Dermis blood vessel endothelial cell (primary cell): ENCODE data around the gene OAS3. TPM values are rescaled to one million over a fixed set of nuclear protein-coding genes. Genes with fewer than 3 reads are reported as not detected.
"Not testable (repeated sequence)": the region's sequence is repeated elsewhere in the genome, so short reads cannot be mapped to it uniquely, and the experiment has no call there.

Experiments used
- DNase-seq: peaks from one replicate; pipeline ENCODE4 v3.0.0; 2010
- total RNA-seq: library from RNA; depleted of rRNA; stranded (reverse); fragments of >200 nt; gene quantifications from 2 replicates; pipeline ENCODE4 v1.2.3, GENCODE V29; 2014

The OAS3 gene
- 9.4 and 27.3 TPM in 2 replicates for total RNA-seq

GRCh38 chr12:112937741-112938719 is at the start of gene OAS3:
OAS3 (plus strand) TSS chr12:112938474; CDS start chr12:112938531, 57 bp downstream.
- DNase-seq = peak; percentile 64

- DNase-seq = peak; percentile 37
Observed at GRCh38 chr12:112891093-112892024, 46.9 kb upstream of the OAS3 start.

- no peak for DNase-seq
Observed at GRCh38 chr12:112892856-112893255, 45.4 kb upstream of the OAS3 start.

- no peak for DNase-seq
Observed at GRCh38 chr12:112894128-112894527, 44.1 kb upstream of the OAS3 start.

GRCh38 chr12:112898380-112898779 is 39.9 kb upstream of the OAS3 start:
- no peak for DNase-seq

- DNase-seq = peak; percentile 74
Observed at GRCh38 chr12:112900298-112901145, 37.8 kb upstream of the OAS3 start.

- DNase-seq = peak; percentile 52
Observed at GRCh38 chr12:112901271-112901670, 37.0 kb upstream of the OAS3 start.

- DNase-seq = peak; percentile 35
Observed at GRCh38 chr12:112904571-112904970, 33.7 kb upstream of the OAS3 start.

- peak; percentile 11 for DNase-seq
Observed at GRCh38 chr12:112905451-112906089, 32.7 kb upstream of the OAS3 start.

- peak; percentile 61 for DNase-seq
Observed at GRCh38 chr12:112906712-112907414, 31.4 kb upstream of the OAS3 start, which contains the start of gene OAS1. OAS1 (plus strand) TSS chr12:112906962; CDS start chr12:112907040, 78 bp downstream.

- no peak for DNase-seq
Observed at GRCh38 chr12:112907415-112908157, 30.7 kb upstream of the OAS3 start.

- no peak for DNase-seq
Observed at GRCh38 chr12:112908548-112908947, 29.7 kb upstream of the OAS3 start.

GRCh38 chr12:112909693-112910092 is 28.6 kb upstream of the OAS3 start:
- no peak for DNase-seq

GRCh38 chr12:112913038-112913688 is 25.1 kb upstream of the OAS3 start:
- DNase-seq = no peak

- not testable (repeated sequence) for DNase-seq
Observed at GRCh38 chr12:112913888-112914287, 24.4 kb upstream of the OAS3 start.

GRCh38 chr12:112916270-112916669 is 22.0 kb upstream of the OAS3 start:
- peak; percentile 42 for DNase-seq

GRCh38 chr12:112919121-112919520 is 19.2 kb upstream of the OAS3 start:
- DNase-seq = no peak

- no peak for DNase-seq
Observed at GRCh38 chr12:112924986-112925385, 13.3 kb upstream of the OAS3 start.

- not testable (repeated sequence) for DNase-seq
Observed at GRCh38 chr12:112926416-112927033, 11.7 kb upstream of the OAS3 start.
